GM08714 (cell line): ENCODE data around the gene MTRR.

Source experiments
- H3K4me3 ChIP-seq: fragments of 200-500 bp; sonication (Bioruptor generic); 2 replicates; pipeline ENCODE4 v1.5.1; 2014; ENCODE audit warnings: mild to moderate bottlenecking, low read length, inconsistent platforms
- ZNF274 ChIP-seq: IDR thresholded peaks from 2 replicates; pipeline ENCODE4 v1.6.1; 2012; ENCODE audit warnings: mild to moderate bottlenecking, low read depth, low read length

Gene MTRR

GRCh38 chr5:7930011-7930410, 61.1 kb downstream of the MTRR start:
- no peak overlapping the region for H3K4me3 ChIP-seq
- no peak for TF ChIP-seq ZNF274

GRCh38 chr5:7941692-7942091, 72.7 kb downstream of the MTRR start:
- TF ChIP-seq ZNF274: no peak
- H3K4me3 ChIP-seq: no peak overlapping the region

GRCh38 chr5:7947301-7947700, 78.4 kb downstream of the MTRR start:
- no peak for TF ChIP-seq ZNF274
- no peak overlapping the region for H3K4me3 ChIP-seq
